Endothelial cell of umbilical vein (primary cell): ENCODE measurements around the gene EMC7. TPM values are rescaled to one million over a fixed set of nuclear protein-coding genes. Genes with fewer than 3 reads are reported as not detected.

ENCODE experiments used
- BruUV-seq: library from RNA; stranded (reverse); fragments of 400-500 nt; replicated peaks from 2 replicates; lab custom pipeline; 2021; lab: Mats Ljungman, UMichigan
- CTCF ChIA-PET: fragments of 300-600, 350-600 bp; sonication (Branson Sonifier 250); formaldehyde crosslinking; loops from one replicate; lab custom pipeline; 2021; ENCODE audit warnings: antibody characterized with exemption, inconsistent platforms; lab: Charles Lee
- POLR2A ChIA-PET: fragments of 300-600, 350-600 bp; sonication (Branson Sonifier 250); formaldehyde crosslinking; loops from one replicate; lab custom pipeline; 2021; ENCODE audit warnings: antibody characterized with exemption, inconsistent platforms; lab: Charles Lee
- DNase-seq: peaks from one replicate; pipeline ENCODE4 v3.0.0-alpha.2; 2011; ENCODE audit warnings: low read depth, low spot score
- FAIRE-seq: peaks from 2 replicates; lab custom pipeline; 2011; peaks lifted over from hg19 to GRCh38; lab: Jason Lieb, UNC
- H2AFZ ChIP-seq: 2 replicates; pipeline ENCODE4 v1.6.0; 2012; ENCODE audit warnings: low read depth, low read length, control low read depth, inconsistent platforms
- H3K27ac ChIP-seq: 2 replicates; pipeline ENCODE4 v1.5.1; 2011; ENCODE audit warnings: low read depth, mild to moderate bottlenecking, control low read depth, low read length, moderate library complexity; ENCODE audit not compliant: insufficient read depth
- H3K27me3 ChIP-seq, 2 experiments: 2 replicates each; pipeline versions ENCODE4 v1.6.0 to v1.6.1; 2011; ENCODE audit warnings: low read length in 2 of 2, mixed read lengths in 1 of 2; ENCODE audit not compliant: control insufficient read depth in 2 of 2, insufficient read depth in 2 of 2
- H3K36me3 ChIP-seq, 2 experiments: 2 replicates in 1 of 2; 3 replicates in 1 of 2; pipeline ENCODE4 v1.5.1; 2011; ENCODE audit warnings: low read length in 2 of 2, mild to moderate bottlenecking in 1 of 2, moderate library complexity in 1 of 2; ENCODE audit not compliant: control insufficient read depth in 2 of 2, insufficient read depth in 2 of 2; ENCODE audit errors: extremely low read depth in 1 of 2
- H3K4me1 ChIP-seq: 3 replicates; pipeline ENCODE4 v1.5.1; 2011; ENCODE audit warnings: mild to moderate bottlenecking, low read length; ENCODE audit not compliant: control insufficient read depth, insufficient read depth; ENCODE audit errors: extremely low read depth
- H3K4me2 ChIP-seq: 2 replicates; pipeline ENCODE4 v1.6.1; 2011; ENCODE audit warnings: low read length, control low read depth, mixed read lengths; ENCODE audit not compliant: insufficient read depth
- H3K4me3 ChIP-seq, 3 experiments: fragments of 200-600 bp in 1 of 3; sonication (generic), shearing (Covaris generic) in 1 of 3; replicated peaks in 1 of 3; 2 replicates each; pipeline ENCODE4 v1.5.1; 2011 to 2016; ENCODE audit warnings: control low read depth in 3 of 3, low read length in 3 of 3, mild to moderate bottlenecking in 2 of 3, inconsistent platforms in 1 of 3, low read depth in 1 of 3, moderate library complexity in 1 of 3; ENCODE audit not compliant: insufficient read depth in 1 of 3
- H3K79me2 ChIP-seq: 2 replicates; pipeline ENCODE4 v1.6.0; 2012; ENCODE audit warnings: low read length, inconsistent platforms; ENCODE audit not compliant: control insufficient read depth, insufficient read depth
- H3K9ac ChIP-seq: replicated peaks from 2 replicates; pipeline ENCODE3; 2011; ENCODE audit warnings: low read length, control low read depth; ENCODE audit not compliant: insufficient read depth; ENCODE audit errors: extremely low read depth
- H3K9me1 ChIP-seq: replicated peaks from 3 replicates; pipeline ENCODE4 v1.6.0; 2011; ENCODE audit warnings: mild to moderate bottlenecking, low read length; ENCODE audit not compliant: control insufficient read depth, insufficient read depth; ENCODE audit errors: extremely low read depth
- H3K9me3 ChIP-seq: replicated peaks from 2 replicates; pipeline ENCODE4 v1.5.1; 2012; ENCODE audit warnings: low read length, inconsistent platforms; ENCODE audit not compliant: control insufficient read depth, insufficient read depth
- H4K20me1 ChIP-seq: replicated peaks from 2 replicates; pipeline ENCODE3; 2011; ENCODE audit warnings: mild to moderate bottlenecking, low read length; ENCODE audit not compliant: control insufficient read depth, insufficient read depth; ENCODE audit errors: extremely low read depth
- EZH2 ChIP-seq: IDR thresholded peaks from 2 replicates; pipeline ENCODE4 v1.6.1; 2012; ENCODE audit warnings: borderline replicate concordance, low read depth, mild to moderate bottlenecking, moderate library complexity, low read length, inconsistent platforms; ENCODE audit not compliant: severe bottlenecking
- FOS ChIP-seq: IDR thresholded peaks from 2 replicates; pipeline ENCODE4 v1.6.1; 2011; ENCODE audit warnings: mild to moderate bottlenecking, low read length, moderate library complexity, borderline replicate concordance; ENCODE audit not compliant: insufficient read depth
- GATA2 ChIP-seq: IDR thresholded peaks from 2 replicates; pipeline ENCODE4 v1.7.0; 2011; ENCODE audit warnings: low read depth, mild to moderate bottlenecking, moderate library complexity, mixed read lengths, low read length; ENCODE audit not compliant: insufficient read length, insufficient read depth
- JUN ChIP-seq: IDR thresholded peaks from 2 replicates; pipeline ENCODE4 v1.6.1; 2011; ENCODE audit warnings: borderline replicate concordance, low read depth; ENCODE audit not compliant: insufficient read length, insufficient read depth
- MYC ChIP-seq: IDR thresholded peaks from one replicate; pipeline ENCODE4 v1.6.1; 2011; ENCODE audit warnings: mild to moderate bottlenecking, low read depth, low read length
- POLR2A ChIP-seq: IDR thresholded peaks from 2 replicates; pipeline ENCODE4 v1.6.1; 2012; ENCODE audit warnings: low read depth, mild to moderate bottlenecking, control low read depth, low read length
- POLR2AphosphoS5 ChIP-seq: IDR thresholded peaks from 2 replicates; pipeline ENCODE4 v1.6.1; 2012; ENCODE audit warnings: low read depth, mild to moderate bottlenecking, control low read depth, low read length, moderate library complexity; ENCODE audit not compliant: insufficient read depth
- dilution Hi-C: fragments of 300-500 bp; cut with MboI; formaldehyde crosslinking; loops from one replicate; pipeline ENCODE4 v1.15.0; 2019; ENCODE audit warnings: low sequenced_read_pairs; ENCODE audit not compliant: extremely low pct_ligation_motif_present
- intact Hi-C: fragments of 100-400 bp; cut with micrococcal nuclease; formaldehyde crosslinking; loops from one replicate; pipeline ENCODE4 v1.10.0; 2022
- polyA plus RNA-seq, 4 experiments: library from polyadenylated mRNA; depleted of rRNA in 3 of 4; stranded (reverse) in 3 of 4; unstranded in 1 of 4; fragments of >200 nt; gene quantifications; 2 replicates each; pipeline versions ENCODE4 v1.2.1 to v1.2.3, GENCODE V29; 2011 to 2012; ENCODE audit warnings: missing spikeins in 1 of 4
- total RNA-seq: library from RNA; stranded (reverse); gene quantifications from 2 replicates; pipeline ENCODE4 v1.2.3, GENCODE V29; 2021
- TF ChIP-seq, protein P1 (sequence below), 2 donors: IDR thresholded peaks; 1 replicate in 1 of 2; 2 replicates in 1 of 2; pipeline ENCODE4 v1.5.1; 2011; ENCODE audit warnings: low read length in 2 of 2, mild to moderate bottlenecking in 2 of 2, moderate library complexity in 2 of 2, control low read depth in 1 of 2, inconsistent platforms in 1 of 2, low read depth in 1 of 2; ENCODE audit not compliant: insufficient read depth in 1 of 2; ENCODE audit errors: extremely low read depth in 1 of 2
- TF ChIP-seq, protein P2 (sequence below): IDR thresholded peaks from 2 replicates; pipeline ENCODE4 v1.6.1; 2011; ENCODE audit not compliant: insufficient read depth, insufficient read length

The EMC7 gene
- total and polyA plus RNA-seq, 2 donors (not counting 3 experiments of a cell fraction or from before 2014, with no cell fraction given) = 57.0 to 70.6 TPM

DNA sequence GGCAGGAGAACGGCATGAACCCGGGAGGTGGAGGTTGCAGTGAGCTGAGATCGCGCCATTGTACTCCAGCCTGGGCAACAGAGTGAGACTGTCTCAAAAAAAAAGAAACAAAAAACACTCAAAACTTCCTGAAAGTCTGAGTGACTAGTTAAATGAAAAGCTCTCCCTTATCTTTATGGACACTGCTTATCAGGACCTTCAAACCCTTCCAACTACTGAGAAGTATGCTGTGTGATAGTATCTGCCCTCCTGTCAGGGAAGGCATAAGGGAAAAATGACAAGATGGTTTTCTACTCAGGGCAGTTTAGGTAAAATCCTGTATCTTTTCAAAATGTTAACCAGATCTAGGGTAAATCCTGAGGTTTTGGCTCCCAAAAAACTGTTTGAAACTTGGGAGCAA, 21.8 kb downstream of the EMC7 start:
- no peak for FAIRE-seq
- no peak overlapping the region for H3K4me3 ChIP-seq
- TF ChIP-seq EZH2 = no peak
- no peak for TF ChIP-seq POLR2A
- no peak for TF ChIP-seq POLR2AphosphoS5
- no peak for TF ChIP-seq JUN
- TF ChIP-seq FOS = no peak
- no peak for TF ChIP-seq GATA2
- TF ChIP-seq, protein P1, sequence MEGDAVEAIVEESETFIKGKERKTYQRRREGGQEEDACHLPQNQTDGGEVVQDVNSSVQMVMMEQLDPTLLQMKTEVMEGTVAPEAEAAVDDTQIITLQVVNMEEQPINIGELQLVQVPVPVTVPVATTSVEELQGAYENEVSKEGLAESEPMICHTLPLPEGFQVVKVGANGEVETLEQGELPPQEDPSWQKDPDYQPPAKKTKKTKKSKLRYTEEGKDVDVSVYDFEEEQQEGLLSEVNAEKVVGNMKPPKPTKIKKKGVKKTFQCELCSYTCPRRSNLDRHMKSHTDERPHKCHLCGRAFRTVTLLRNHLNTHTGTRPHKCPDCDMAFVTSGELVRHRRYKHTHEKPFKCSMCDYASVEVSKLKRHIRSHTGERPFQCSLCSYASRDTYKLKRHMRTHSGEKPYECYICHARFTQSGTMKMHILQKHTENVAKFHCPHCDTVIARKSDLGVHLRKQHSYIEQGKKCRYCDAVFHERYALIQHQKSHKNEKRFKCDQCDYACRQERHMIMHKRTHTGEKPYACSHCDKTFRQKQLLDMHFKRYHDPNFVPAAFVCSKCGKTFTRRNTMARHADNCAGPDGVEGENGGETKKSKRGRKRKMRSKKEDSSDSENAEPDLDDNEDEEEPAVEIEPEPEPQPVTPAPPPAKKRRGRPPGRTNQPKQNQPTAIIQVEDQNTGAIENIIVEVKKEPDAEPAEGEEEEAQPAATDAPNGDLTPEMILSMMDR (IDR thresholded peaks at IDR 0.05; ENCODE audit: extremely low read depth in 1 of 2, insufficient read depth in 1 of 2, low read depth in 1 of 2, low read length in 2 of 2) = no peak
- no peak for TF ChIP-seq MYC
- TF ChIP-seq, protein P2, sequence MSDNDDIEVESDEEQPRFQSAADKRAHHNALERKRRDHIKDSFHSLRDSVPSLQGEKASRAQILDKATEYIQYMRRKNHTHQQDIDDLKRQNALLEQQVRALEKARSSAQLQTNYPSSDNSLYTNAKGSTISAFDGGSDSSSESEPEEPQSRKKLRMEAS = no peak
- no peaks in the 10 kb centered on the region for H4K20me1 ChIP-seq
- no peak overlapping the region for H3K4me2 ChIP-seq
- no peaks in the 10 kb centered on the region for H3K9me3 ChIP-seq
- no peaks in the 10 kb centered on the region for H3K79me2 ChIP-seq
- H2AFZ ChIP-seq = no peak overlapping the region
- no peak overlapping the region for H3K9ac ChIP-seq
- no TSS peak for BruUV-seq
- intact Hi-C loops (no loop called here), dilution Hi-C loops (no loop called here)
- H3K4me1 ChIP-seq = no peaks in the 10 kb centered on the region
- H3K27ac ChIP-seq = no peak overlapping the region
- no peak for DNase-seq
- no peaks in the 10 kb centered on the region for H3K9me1 ChIP-seq
- no peaks in the 10 kb centered on the region for H3K27me3 ChIP-seq
- ChIA-PET POLR2A (no interaction called here), CTCF (no interaction called here)
- peaks cover 4 to 7% of the 10 kb centered on the region in 2 experiments for H3K36me3 ChIP-seq
